Activated CD8-positive, alpha-beta memory T cell treated with anti-CD3 and anti-CD28 coated beads, Interleukin-2, amount 50 U/mL, for 24 hours (primary cell): ENCODE results near the gene NR4A3.
"Not testable (repeated sequence)": the region's sequence is repeated elsewhere in the genome, so short reads cannot be mapped to it uniquely, and the experiment has no call there.

Experiments used
- DNase-seq: peaks from one replicate; pipeline ENCODE4 v3.0.0-alpha.2; 2020; ENCODE audit errors: extremely low read depth

Gene NR4A3

DNA sequence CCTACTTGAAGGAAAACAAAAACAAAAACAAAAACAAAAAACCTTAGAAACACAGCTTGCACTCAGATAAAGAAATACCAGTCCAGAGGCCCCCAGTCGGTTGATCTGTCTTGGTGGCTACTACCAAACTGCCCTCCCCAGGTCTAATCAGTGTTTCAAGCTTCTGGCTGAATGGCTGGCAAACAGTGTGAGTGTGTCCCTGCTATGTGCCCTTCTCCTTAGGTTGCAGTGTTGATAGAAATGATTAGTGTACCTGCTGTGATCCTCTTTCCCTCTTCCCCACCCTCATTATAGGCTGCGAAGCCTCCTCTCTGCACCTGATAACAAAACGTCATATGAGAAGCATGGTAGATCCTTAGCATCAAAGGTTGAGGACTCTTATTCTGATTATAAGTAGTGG lies 12.8 kb downstream of the NR4A3 start:
- no peak for DNase-seq

DNA sequence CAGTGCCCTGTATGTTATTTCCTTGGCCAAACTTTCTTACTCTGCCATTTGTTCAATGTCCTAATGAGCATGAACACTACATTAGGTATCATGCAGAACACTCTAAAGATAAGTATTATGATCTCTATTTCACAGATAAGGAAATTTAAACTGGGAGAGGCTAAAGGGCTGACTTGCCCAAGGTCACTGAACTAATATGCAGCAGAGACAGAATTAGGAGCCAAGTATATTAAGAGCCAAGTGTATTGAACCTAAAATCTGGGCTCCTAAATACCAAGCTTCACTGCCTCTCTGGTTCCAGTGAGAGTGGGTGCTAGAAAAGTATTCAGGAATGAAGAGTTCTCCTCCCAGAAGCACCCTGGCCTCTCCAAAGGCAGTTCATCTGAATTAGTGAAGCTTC lies 13.5 kb downstream of the NR4A3 start:
- DNase-seq: no peak

DNA sequence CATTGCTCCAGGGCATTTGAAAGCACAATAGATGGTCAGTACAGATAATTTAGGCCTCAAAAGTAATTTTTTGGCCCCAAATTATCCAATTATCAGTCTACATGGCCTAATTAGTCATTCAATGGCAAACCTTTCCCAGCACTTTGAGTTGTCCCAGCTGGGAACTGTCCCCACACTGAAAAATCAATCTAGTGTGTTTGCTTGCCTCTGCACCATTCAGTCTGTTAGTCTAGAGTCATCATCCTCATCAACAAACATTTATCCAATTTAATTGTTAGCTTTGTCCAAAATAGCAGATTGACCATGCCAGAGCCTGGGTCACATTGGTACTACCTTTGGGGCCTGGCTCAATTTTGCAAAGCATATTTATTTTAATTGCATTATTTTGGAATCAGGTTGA lies 13.9 kb downstream of the NR4A3 start:
- no peak for DNase-seq

DNA sequence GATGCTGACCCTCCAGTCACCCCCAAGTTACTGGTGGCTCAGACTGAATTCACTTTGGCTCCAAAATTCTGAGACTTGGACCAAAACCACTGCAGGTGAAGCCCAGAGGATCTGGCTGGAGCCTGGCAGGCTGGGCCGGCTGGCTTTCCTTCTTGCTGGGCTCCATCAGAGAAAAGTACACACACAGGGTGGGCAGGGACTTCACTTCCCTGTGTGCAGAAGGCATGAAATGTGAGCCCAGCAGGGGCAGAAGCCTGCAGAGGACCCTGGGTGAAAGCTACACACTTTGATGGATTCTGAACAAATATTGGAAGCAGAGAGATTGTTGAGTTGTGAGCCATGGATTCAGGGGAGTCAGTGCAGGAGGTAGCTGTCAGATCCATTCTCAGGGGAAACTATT lies 18.4 kb downstream of the NR4A3 start:
- DNase-seq: no peak

DNA sequence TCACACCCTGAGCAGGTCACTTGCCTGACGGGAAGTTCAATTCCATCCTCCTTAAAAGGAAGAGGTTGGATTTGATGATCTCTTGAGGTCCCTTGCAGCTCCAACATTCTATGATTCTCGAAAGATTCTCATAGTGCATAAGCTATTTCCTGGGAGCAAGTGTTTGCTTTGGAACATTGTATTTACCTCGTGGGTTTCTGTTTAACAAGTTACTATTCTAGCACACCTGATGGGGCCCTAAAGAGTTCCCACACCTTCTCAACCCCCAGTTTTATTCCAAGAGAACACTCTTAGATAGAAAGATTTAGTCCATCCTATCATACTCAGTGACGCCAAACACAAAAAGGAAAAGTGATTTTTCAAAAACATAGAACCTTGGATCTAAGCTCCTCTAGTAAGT lies 23.4 kb downstream of the NR4A3 start:
- DNase-seq: no peak

DNA sequence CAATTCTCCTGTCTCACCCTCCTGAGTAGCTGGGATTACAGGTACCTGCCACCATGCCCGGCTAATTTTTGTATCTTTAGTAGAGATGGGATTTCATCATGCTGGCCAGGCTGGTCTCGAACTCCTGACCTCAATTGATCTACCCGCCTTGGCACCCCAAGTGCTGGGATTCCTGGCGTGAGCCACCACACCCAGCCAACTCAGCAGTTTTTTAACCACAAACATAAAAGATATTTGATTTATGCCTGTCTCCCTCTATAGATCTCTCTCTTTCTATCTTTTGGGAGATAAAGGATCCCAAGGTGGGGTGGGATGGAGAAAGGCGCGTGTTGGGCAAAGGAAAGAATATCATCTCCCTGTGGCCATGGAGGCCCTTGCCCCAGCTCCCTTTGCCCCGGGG lies 26.8 kb downstream of the NR4A3 start:
- DNase-seq: no peak

DNA sequence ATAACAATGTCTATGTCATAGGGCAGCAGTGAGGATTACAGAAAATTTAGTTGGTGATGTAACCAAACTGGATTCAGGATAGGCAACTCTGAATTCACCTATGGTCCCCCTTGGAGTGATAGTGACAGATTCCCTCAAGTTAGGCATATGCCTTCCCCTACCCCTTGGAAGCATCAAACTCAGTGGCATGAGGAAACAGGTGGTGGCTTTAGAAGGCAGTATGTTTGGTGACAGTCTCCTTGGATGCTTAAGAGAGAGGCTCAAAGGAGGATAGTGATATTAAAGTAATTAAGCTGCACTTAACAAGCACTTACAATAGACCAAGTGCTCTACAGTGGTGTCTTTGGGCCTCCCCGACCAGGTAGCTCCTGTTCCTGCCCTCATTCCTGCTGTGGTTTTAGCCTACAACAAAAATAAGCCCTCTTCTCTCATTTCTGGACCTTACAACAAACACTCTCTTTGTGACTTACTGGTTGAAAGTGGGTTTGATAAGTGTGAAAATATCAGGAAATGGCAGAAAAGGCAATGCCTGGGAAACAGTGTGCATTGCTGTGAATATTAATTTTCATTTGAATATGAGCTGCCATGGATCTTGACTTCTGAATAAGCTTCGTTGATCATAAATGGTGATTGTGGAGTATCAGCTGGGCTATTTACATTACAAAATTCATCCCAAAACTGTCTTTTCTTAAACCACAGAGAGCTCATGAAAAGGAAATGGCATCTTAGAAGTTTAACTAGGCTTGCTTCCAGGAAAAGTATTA lies 29.2 kb downstream of the NR4A3 start:
- DNase-seq: no peak

DNA sequence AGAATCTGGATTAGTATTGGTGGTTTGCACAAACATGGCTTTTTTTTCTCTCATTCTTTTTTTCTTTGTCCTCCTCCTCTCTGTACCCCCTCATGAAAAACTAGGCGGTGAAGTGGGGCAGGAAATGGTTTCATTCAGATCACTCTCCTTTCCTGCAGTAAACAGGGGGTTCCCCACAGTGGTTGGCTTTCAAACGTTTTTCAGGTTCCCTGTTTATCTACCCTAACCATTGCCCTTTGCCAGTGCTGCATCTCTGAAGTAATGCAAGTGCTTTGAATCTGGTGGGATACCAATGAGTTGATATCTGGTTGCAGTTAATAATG lies 29.8 kb downstream of the NR4A3 start:
- no peak for DNase-seq

DNA sequence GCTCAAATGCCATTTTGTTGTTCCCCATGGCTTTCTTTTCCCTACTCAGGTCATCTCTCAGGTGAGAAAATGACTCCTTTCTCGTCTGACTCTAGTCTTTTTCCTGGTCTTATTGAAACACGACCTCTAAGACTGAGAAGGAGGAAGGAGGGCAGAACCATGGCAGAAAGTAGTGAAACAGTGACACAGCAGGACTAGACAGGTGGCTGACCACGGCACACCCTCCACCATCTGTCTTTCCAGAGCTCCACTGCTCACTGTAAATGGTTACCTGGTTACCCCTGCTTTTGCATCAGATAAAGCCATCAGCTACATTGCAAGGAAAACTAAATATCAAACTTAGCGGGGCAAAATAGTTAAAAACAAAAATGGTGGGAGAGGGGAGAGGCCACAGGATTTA lies 30.9 kb downstream of the NR4A3 start:
- no peak for DNase-seq

DNA sequence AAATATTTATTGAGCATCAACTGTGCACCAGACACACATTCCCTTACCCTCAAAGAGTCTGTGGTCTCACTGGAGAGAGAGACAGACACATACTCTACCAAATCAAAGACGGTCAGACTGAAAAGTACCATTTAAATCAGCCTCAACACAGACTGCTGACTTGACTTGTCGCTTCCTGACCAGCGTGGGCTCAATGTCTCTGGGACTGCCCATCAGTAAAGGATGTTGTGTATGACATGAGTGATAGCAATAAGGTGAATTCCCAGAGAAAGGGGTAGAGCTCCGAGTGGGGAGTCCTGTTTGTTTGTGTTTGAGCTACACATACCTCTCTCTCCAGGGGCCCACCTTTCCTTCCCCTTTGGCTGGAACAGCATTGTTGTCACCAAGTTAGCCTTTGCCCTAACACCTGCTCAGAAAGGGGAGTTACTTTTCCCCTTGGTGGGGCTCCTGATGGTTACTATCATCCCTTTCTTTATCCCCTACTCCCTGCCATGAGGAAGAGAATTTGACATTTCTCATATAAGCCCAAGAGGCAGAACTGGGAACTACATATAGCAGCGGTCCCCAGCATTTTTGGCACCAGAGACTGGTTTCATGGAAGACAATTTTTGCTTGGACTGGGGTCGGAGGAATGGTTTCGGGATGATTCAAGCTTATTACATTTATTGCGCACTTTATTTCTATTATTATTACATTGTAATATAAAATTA lies 33.9 kb downstream of the NR4A3 start:
- no peak for DNase-seq

DNA sequence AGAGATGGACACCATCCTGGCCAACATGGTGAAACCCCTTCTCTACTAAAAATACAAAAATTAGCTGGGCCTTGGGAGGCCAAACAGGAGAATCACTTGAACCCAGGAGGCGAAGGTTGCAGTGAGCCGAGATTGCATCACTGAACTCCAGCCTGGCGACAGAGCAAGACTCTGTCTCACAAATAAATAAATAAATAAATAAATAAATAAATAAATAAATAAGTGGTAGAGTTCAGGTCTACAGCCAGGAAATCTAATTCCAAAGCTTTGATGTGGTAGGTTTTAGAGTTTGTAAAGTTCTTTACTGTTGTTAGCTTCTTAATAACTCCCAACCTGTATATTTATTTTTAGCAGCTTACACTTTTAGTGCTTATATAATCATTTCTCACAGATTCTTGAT lies 35.9 kb downstream of the NR4A3 start:
- DNase-seq: not testable (repeated sequence)

DNA sequence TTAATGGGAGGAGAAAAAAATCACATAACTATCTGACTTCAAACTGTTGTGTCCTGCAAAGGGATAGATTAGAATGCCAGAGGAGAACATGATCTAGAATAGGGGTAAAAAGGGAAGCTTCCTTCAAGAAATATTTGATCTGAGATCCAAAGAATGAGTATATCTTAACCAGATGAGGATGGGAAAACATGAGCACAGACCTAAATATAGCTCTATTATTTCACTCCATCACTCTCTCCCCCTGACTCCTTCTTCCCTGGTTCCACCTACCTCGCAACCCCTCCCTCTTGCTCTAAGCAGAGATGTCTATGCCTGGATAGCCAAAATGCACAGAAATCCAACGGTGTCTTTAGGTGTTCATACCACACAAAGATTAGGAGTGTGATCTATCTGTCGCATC lies 36.4 kb downstream of the NR4A3 start:
- no peak for DNase-seq

DNA sequence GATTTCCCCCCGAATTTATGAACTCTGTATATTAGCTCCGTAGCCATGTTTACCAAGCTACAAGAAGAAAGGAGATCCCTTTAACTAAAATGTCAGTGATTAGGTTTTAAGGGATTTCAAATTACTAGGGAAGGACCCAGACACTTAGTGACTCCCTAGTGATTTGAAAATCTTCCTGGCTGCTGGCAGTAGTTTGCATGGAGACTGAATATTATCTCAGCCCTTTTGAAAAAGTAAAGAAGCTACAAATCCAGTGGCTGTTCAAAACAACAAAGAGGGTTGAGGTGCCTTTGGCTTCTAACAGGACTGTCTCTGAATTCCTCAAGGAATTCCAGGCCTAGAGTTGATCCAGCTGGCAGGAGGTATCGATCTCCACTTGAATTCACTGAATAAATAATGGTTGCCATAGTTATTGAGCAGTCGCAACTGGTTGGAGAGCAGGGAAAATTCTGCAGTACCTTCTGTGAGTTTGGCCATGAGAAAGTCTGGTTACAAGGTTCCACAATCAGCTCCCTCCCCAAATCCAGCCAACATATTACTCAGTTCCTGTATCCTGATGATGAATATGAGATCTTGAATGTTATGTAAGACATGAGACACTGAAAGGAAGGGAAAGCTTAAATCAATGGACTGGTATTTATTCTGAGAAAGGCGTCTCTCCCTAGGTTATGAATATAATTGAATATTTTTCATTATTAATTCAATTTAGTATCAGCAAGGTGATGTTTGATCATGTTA lies 37.7 kb downstream of the NR4A3 start:
- DNase-seq: no peak

DNA sequence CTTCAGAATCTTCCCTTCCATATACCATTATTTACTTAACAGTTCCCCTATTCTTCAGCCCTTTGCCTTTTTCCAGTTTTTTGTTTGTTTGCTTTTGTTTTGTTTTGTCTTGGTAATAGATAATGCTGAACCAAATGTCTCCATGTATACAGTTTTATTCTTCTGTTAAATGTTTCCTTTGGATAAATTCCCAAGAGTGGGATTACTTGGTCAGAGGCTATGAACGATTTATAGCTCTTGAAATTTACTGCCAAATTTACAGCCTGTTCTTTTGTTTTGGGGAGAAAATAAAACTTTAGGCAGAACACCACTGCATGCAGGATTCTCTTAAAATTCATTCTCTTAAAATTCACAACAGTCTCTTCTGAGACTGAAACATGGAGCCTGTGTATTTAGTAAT lies 38.6 kb downstream of the NR4A3 start:
- no peak for DNase-seq

DNA sequence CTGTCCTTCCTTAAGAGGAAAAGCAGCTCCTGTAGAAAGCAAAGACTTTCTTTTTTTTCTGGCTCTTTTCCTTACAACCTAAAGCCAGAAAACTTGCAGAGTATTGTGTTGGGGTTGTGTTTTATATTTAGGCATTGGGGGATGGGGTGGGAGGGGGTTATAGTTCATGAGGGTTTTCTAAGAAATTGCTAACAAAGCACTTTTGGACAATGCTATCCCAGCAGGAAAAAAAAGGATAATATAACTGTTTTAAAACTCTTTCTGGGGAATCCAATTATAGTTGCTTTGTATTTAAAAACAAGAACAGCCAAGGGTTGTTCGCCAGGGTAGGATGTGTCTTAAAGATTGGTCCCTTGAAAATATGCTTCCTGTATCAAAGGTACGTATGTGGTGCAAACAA lies 42.3 kb downstream of the NR4A3 start:
- no peak for DNase-seq

DNA sequence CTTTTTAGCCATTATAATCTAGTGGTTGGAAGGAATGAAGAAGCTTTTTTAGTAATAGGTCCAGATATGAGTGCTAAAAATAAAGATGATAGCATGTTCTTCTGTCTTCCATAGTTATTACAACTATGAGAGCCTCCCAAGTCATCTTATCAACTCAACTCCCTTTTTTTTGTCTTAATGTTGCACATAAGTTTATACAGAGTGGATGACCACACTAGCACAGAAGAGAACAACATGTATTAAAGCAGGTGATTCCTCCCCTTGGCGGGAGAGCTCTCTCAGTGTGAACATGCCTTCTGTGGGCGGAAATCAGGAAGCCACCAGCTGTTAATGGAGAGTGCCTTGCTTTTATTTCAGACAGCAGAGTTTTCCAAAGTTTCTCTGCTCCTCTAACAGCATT lies 44.7 kb downstream of the NR4A3 start:
- no peak for DNase-seq

DNA sequence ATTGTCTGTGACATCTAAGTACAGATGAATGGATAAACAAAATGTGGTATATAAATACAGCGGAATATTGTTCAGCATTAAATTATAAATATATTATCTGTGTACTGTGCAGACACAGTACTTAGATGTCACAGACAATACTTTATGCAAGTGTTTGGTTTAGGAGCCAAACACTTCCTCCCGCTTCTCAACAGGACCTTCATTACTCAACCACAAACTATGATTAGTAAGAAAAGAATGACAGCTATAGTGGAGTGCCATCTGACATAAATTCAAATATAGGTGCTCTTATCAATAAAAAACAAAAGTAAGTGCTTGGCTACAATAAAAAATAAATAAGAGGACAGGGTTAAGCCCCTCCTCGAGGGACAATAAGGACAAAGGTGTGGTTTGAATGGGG lies 45.9 kb downstream of the NR4A3 start:
- DNase-seq: no peak

DNA sequence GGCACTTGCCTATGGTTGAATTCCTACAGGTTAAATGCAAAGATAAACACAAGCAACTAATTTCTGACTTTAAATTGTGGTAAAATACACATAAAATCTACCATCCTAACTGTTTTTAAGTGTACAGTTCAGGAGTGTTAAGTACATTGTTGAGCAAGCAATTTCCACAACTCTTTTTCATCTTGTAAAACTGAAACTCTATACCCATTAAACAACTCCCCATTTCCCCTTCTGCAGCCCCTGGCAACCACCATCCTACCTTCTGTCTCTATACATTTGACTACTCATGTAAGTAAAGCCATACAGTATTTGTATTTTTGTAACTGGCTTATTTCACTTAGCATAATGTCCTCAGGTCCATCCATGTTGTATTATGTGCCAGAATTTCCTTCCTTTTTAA lies 46.3 kb downstream of the NR4A3 start:
- no peak for DNase-seq

DNA sequence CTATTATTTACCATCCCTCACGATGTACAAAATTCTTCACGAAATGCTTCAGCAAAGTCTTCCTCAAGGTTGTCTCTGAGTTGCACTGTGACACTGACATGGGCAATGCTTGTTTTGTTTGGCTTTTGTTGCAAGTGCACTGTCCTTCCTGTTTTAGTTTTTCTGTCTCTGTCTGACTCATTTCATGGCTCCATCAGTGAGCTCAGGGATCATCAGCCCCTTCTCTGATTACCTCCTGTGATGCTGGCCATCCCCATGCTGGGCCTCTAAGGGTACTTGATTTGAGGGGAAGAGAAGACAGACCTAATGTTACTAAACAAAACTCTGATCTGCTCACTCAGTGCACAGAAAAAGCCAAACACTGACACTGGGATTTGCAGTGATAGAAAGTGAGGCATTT lies 47.2 kb downstream of the NR4A3 start:
- DNase-seq: no peak

DNA sequence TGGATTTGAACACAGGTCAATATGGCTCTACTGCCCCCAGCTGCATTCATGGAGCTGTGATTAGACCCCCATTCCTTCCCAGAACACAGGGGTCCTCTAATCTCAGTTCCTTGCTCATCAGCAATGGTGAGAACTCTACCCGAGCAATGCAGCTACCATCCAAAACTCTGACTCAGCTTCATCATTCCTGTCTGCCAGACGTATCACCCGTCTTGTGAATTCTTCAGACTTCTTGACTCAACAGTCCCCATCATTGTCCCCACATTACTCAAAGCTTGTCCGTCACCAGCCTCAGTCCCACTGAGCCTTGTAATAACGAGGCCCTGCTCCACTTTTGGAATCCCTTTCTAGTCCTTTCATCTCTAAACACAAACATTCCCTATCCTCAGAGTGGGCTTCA lies 48.4 kb downstream of the NR4A3 start:
- DNase-seq: no peak

DNA sequence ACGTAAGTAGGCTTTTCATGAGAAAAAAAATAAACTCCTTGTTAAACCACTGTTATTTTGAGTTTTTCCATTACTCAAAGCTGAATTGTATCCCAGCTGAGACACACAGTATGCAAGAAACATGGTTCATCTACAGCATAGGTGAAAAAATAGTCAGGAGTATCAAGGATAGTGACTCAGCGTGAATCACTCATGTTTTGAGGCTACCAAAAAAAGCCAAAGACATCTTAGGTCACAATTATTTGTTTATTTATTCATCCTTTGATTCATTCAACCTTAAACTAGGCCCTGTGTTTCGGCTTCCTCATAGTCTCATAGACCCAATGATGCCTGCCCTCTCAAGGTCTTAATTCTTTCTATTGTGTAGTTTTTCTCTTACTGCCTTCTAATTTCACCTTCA lies 51.8 kb downstream of the NR4A3 start:
- DNase-seq: no peak

DNA sequence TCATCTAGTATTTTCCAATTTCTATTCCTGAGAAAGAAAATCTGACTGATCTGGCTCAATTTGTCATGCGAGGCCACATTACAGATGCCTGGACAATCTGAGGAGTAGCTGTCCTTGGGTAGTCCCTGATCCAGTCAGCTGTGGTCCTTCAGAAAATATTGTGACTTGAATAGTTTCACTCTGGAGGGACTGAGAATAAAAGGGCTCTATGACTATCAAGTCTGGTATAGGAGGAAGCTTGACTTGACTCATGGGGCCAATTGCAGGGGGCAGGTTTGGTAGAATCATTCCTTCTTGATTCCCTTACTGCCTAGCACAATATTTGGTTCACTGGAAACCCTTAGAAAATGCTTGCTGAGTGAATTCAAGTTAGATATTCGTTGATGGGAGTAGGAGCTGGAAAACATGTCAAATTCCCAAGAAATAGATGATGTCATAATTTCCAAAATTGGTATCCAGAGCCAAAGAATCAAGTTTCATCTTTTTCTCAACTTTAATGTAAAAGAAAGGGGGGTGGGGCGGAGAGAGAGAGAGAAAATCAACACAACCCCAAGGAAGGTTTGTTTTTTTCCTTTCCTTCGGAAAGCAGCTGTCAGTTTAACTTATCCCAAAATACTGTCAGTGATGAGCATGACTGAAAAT lies 52.4 kb downstream of the NR4A3 start:
- no peak for DNase-seq

DNA sequence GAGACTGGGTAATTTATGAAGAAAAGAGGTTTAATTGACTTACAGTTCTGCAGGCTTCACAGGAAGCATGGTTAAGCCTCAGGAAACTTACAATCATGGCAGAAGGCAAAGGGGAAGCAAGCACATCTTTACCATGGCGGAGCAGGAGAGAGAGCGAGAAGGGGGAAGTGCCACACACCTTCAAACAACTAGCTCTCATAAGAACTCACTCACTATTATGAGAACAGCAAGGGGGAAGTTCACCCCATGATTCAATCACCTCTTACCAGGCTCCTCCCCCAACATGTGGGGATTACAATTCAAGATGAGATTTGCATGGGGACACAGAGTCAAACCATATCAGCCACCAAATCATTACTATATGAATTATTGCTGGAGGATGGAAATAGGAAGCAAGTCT lies 54.5 kb downstream of the NR4A3 start:
- DNase-seq: no peak
